Sigmoid colon (tissue), 3 donors: ENCODE results near the gene LCLAT1.

Source experiments
- POLR2A ChIP-seq, 2 donors: fragments of 450-650 bp; IDR thresholded peaks; one replicate each; pipeline ENCODE4 v1.6.1; 2016; ENCODE audit warnings: antibody characterized with exemption in 2 of 2, mild to moderate bottlenecking in 2 of 2, moderate library complexity in 2 of 2
- TF ChIP-seq, protein P1 (sequence below), 4 experiments: fragments of 450-650 bp in 3 of 4; fragments of 200-600 bp in 1 of 4; IDR thresholded peaks; one replicate each; pipeline ENCODE4 v1.5.1; 2016 to 2019; ENCODE audit warnings: antibody characterized with exemption in 4 of 4, mild to moderate bottlenecking in 3 of 4, moderate library complexity in 2 of 4

DNA sequence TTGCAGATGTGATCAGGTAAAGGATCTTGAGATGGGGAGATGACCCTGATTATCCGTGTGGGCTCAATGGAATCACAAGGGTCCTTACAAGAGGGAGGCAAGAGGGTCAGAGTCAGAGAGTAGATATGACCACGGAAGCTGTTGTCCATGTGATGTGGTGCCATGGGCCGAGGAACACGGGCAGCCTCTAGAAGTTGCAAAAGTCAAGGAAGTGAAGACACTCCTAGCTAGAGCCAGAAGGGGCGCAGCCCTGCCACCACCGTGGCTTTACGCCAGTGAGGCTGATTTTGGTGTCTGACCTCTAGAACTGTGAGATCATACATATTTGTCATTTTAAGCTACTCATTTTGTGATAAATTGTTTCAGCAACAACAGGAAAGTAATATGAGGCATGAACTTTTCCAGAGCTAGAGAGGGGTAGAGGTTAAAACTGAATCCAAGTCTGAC lies 245.8 kb downstream of the LCLAT1 start:
- TF ChIP-seq POLR2A (IDR thresholded peaks at IDR 0.05), result no peak
- TF ChIP-seq, protein P1, sequence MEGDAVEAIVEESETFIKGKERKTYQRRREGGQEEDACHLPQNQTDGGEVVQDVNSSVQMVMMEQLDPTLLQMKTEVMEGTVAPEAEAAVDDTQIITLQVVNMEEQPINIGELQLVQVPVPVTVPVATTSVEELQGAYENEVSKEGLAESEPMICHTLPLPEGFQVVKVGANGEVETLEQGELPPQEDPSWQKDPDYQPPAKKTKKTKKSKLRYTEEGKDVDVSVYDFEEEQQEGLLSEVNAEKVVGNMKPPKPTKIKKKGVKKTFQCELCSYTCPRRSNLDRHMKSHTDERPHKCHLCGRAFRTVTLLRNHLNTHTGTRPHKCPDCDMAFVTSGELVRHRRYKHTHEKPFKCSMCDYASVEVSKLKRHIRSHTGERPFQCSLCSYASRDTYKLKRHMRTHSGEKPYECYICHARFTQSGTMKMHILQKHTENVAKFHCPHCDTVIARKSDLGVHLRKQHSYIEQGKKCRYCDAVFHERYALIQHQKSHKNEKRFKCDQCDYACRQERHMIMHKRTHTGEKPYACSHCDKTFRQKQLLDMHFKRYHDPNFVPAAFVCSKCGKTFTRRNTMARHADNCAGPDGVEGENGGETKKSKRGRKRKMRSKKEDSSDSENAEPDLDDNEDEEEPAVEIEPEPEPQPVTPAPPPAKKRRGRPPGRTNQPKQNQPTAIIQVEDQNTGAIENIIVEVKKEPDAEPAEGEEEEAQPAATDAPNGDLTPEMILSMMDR (IDR thresholded peaks at IDR 0.05), result no peak
